Measurements from ENCODE around the gene FNTB.

GRCh38 chr14:64997108-64997794 lies 10.6 kb downstream of the FNTB start:
- no peak for TF ChIP-seq CTCF (IDR thresholded peaks at IDR 0.05; ENCODE audit: low read depth, low read length, poor library complexity, severe bottlenecking)
- no peak for TF ChIP-seq EZH2phosphoT487 (IDR thresholded peaks at IDR 0.05; ENCODE audit: borderline replicate concordance, low read length)
